A673 (cell line): ENCODE measurements around the gene PHLDB2. TPM values are rescaled to one million over a fixed set of nuclear protein-coding genes. Genes with fewer than 3 reads are reported as not detected.

ENCODE experiments used
- BruUV-seq: library from RNA; stranded (reverse); fragments of 400-500 nt; replicated peaks from 2 replicates; lab custom pipeline; 2021; lab: Mats Ljungman, UMichigan
- CTCF ChIA-PET: fragments of 300-600 bp; sonication (Branson Sonifier 250); formaldehyde crosslinking; loops from one replicate; lab custom pipeline; 2022; ENCODE audit warnings: antibody characterized with exemption; lab: Charles Lee
- POLR2A ChIA-PET: fragments of 300-600 bp; sonication (Branson Sonifier 250); formaldehyde crosslinking; loops from one replicate; lab custom pipeline; 2022; ENCODE audit warnings: antibody characterized with exemption; ENCODE audit not compliant: low non-redundant PET; lab: Charles Lee
- DNase-seq: peaks from one replicate; pipeline ENCODE4 v3.0.0-alpha.2; 2015; ENCODE audit warnings: low spot score
- H3K27ac ChIP-seq: fragments of 200-600 bp; sonication (generic); 2 replicates; pipeline ENCODE4 v1.5.1; 2016; ENCODE audit warnings: mixed run types, low read depth, mild to moderate bottlenecking, mixed read lengths, antibody characterized with exemption, low read length; ENCODE audit not compliant: poor library complexity, severe bottlenecking
- H3K27me3 ChIP-seq: fragments of 200-600 bp; sonication (generic); replicated peaks from 2 replicates; pipeline ENCODE4 v1.6.1; 2017; ENCODE audit warnings: mixed run types, low read depth, mild to moderate bottlenecking, mixed read lengths, antibody characterized with exemption, low read length; ENCODE audit not compliant: insufficient read depth, poor library complexity
- H3K36me3 ChIP-seq: fragments of 200-600 bp; sonication (generic); 2 replicates; pipeline ENCODE4 v1.6.1; 2016; ENCODE audit warnings: mixed run types, mild to moderate bottlenecking, mixed read lengths, antibody characterized with exemption, low read length; ENCODE audit not compliant: insufficient read depth, poor library complexity, severe bottlenecking
- H3K4me1 ChIP-seq: fragments of 200-600 bp; sonication (generic); 2 replicates; pipeline ENCODE4 v1.6.1; 2017; ENCODE audit warnings: mixed run types, mild to moderate bottlenecking, mixed read lengths, antibody characterized with exemption, low read length; ENCODE audit not compliant: insufficient read depth, poor library complexity, severe bottlenecking
- H3K4me3 ChIP-seq: fragments of 200-600 bp; sonication (generic); 2 replicates; pipeline ENCODE4 v1.5.1; 2016; ENCODE audit warnings: low read depth, mixed run types, mild to moderate bottlenecking, mixed read lengths, low read length; ENCODE audit not compliant: poor library complexity, severe bottlenecking
- H3K9me3 ChIP-seq: fragments of 200-600 bp; sonication (generic); 2 replicates; pipeline ENCODE4 v1.6.1; 2016; ENCODE audit warnings: mixed run types, low read depth, mild to moderate bottlenecking, mixed read lengths, antibody characterized with exemption, low read length; ENCODE audit not compliant: poor library complexity, severe bottlenecking
- CTCF ChIP-seq: fragments of 300-800, 200-600 bp; sonication (generic); conservative IDR thresholded peaks from 2 replicates; pipeline ENCODE4 v1.5.1; 2017; ENCODE audit warnings: low read depth, mild to moderate bottlenecking, antibody characterized with exemption, low read length, moderate library complexity, mixed read lengths
- EZH2 ChIP-seq: fragments of 200-600 bp; sonication (generic); IDR thresholded peaks from 2 replicates; pipeline ENCODE4 v1.6.1; 2017; ENCODE audit warnings: borderline replicate concordance, low read depth, mild to moderate bottlenecking, mixed read lengths, antibody characterized with exemption, low read length; ENCODE audit not compliant: poor library complexity, severe bottlenecking
- intact Hi-C: fragments of 100-400 bp; cut with micrococcal nuclease; formaldehyde crosslinking; loops from one replicate; pipeline ENCODE4 v1.10.0; 2022; ENCODE audit not compliant: unreplicated experiment
- total RNA-seq: library from RNA; stranded (reverse); gene quantifications from 2 replicates; pipeline ENCODE4 v1.2.3, GENCODE V29; 2021

PHLDB2 gene
- total RNA-seq, 1 experiment from 2014 or later = 13.1 TPM

GRCh38 chr3:111924283-111924682 lies 65.2 kb downstream of the PHLDB2 start:
- no peak overlapping the region for H3K27ac ChIP-seq
- intact Hi-C loops = no loop called here
- H3K9me3 ChIP-seq = no peaks in the 10 kb centered on the region
- no TSS peak for BruUV-seq
- H3K4me1 ChIP-seq = peaks cover 35% of the 10 kb centered on the region
- no peak overlapping the region for H3K4me3 ChIP-seq
- H3K36me3 ChIP-seq = no peaks in the 10 kb centered on the region
- TF ChIP-seq CTCF (no peak), EZH2 (no peak)
- DNase-seq = no peak
- H3K27me3 ChIP-seq = no peaks in the 10 kb centered on the region
- CTCF ChIA-PET = no interaction called here
- POLR2A ChIA-PET = interaction anchor here (0.6 kb wide), 1 partner anchor 31 kb away, joined by 5 read pairs; no protein-coding TSS in a partner anchor

GRCh38 chr3:111926266-111926676 lies 67.2 kb downstream of the PHLDB2 start:
- Histone ChIP-seq H3K36me3 (no peaks in the 10 kb centered on the region), H3K27me3 (no peaks in the 10 kb centered on the region), H3K9me3 (no peaks in the 10 kb centered on the region), H3K4me1 (peaks cover 38% of the 10 kb centered on the region), H3K27ac (no peak overlapping the region), H3K4me3 (no peak overlapping the region)
- peak; percentile 93 for DNase-seq
- ChIA-PET POLR2A (interaction anchor here (0.6 kb wide), 1 partner anchor 33 kb away, joined by 4 read pairs; no protein-coding TSS in a partner anchor), CTCF (no interaction called here)
- intact Hi-C loops = no loop called here
- TF ChIP-seq CTCF = no peak
- no peak for TF ChIP-seq EZH2
- BruUV-seq = no TSS peak

- no peak overlapping the region for H3K27ac ChIP-seq
- intact Hi-C loops = no loop called here
- H3K27me3 ChIP-seq = no peaks in the 10 kb centered on the region
- H3K9me3 ChIP-seq = no peaks in the 10 kb centered on the region
- H3K4me1 ChIP-seq = peaks cover 38% of the 10 kb centered on the region
- no TSS peak for BruUV-seq
- ChIA-PET POLR2A (no interaction called here), CTCF (no interaction called here)
- no peak overlapping the region for H3K4me3 ChIP-seq
- TF ChIP-seq EZH2 (no peak), CTCF (no peak)
- DNase-seq = no peak
- H3K36me3 ChIP-seq = no peaks in the 10 kb centered on the region
Observed at GRCh38 chr3:111928613-111929012, 69.5 kb downstream of the PHLDB2 start.
